ENCODE measurements around the gene VTN. TPM values are rescaled to one million over a fixed set of nuclear protein-coding genes. Genes with fewer than 3 reads are reported as not detected.

The VTN gene
- total RNA-seq, 1 donor from 2014 or later, result 2.7 TPM

DNA sequence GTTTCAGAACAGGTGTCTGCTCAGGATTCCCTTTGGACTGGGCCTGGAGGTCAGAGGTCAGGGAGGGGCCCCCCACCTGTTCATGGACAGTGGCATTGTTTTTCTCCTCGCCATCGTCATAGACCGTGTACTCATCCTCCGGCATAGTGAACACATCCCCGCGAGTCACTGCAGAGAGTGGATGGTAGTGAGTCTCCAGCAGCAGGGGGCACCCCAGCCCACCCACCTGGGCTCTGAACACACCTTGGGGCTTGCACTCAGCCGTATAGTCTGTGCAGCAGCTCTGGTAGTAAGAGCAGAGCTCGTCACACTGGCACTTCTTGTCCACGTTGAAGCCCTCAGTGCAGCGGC lies 448 bp downstream of the VTN start:
- H3K36me3 Mint-ChIP-seq (ENCODE audit: low read depth, unreplicated experiment), result peaks cover 7% of the 10 kb centered on the region
- TF ChIP-seq, protein P1, sequence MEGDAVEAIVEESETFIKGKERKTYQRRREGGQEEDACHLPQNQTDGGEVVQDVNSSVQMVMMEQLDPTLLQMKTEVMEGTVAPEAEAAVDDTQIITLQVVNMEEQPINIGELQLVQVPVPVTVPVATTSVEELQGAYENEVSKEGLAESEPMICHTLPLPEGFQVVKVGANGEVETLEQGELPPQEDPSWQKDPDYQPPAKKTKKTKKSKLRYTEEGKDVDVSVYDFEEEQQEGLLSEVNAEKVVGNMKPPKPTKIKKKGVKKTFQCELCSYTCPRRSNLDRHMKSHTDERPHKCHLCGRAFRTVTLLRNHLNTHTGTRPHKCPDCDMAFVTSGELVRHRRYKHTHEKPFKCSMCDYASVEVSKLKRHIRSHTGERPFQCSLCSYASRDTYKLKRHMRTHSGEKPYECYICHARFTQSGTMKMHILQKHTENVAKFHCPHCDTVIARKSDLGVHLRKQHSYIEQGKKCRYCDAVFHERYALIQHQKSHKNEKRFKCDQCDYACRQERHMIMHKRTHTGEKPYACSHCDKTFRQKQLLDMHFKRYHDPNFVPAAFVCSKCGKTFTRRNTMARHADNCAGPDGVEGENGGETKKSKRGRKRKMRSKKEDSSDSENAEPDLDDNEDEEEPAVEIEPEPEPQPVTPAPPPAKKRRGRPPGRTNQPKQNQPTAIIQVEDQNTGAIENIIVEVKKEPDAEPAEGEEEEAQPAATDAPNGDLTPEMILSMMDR (IDR thresholded peaks at IDR 0.05; ENCODE audit: insufficient read depth, low read depth, low read length), result no peak
- no peak for TF ChIP-seq EZH2 (IDR thresholded peaks at IDR 0.05; ENCODE audit: insufficient read depth, low read length)
- no peak overlapping the region for H3K9ac ChIP-seq (ENCODE audit: low read length)
- no peaks in the 10 kb centered on the region for H3K9me3 Mint-ChIP-seq (ENCODE audit: unreplicated experiment)
- no peak for DNase-seq (ENCODE audit: low read depth)
- peaks cover 15% of the 10 kb centered on the region for H3K4me1 Mint-ChIP-seq (ENCODE audit: low read depth, unreplicated experiment)
- FAIRE-seq, result no peak
- peaks cover 21% of the 10 kb centered on the region for H3K4me1 ChIP-seq (ENCODE audit: insufficient read depth, low read length)
- peaks cover 9% of the 10 kb centered on the region for H3K27me3 Mint-ChIP-seq (ENCODE audit: low read depth, unreplicated experiment)
- no peak overlapping the region for H3K4me3 Mint-ChIP-seq (ENCODE audit: unreplicated experiment)
- no peak overlapping the region for H3K27ac ChIP-seq (ENCODE audit: low read depth, low read length)
- H2AFZ ChIP-seq (ENCODE audit: low read depth, low read length), result no peak overlapping the region
- H3K9me3 ChIP-seq (ENCODE audit: insufficient read depth, low read depth, low read length), result no peaks in the 10 kb centered on the region
- H3K4me2 ChIP-seq (ENCODE audit: low read length), result no peak overlapping the region
- no peak overlapping the region for H3K4me3 ChIP-seq (ENCODE audit: insufficient read depth, low read depth, low read length)
- no peaks in the 10 kb centered on the region for H3K36me3 ChIP-seq (ENCODE audit: insufficient read depth, low read length)
- H3K27me3 ChIP-seq (ENCODE audit: insufficient read depth, low read length), result no peaks in the 10 kb centered on the region
- peaks cover 24% of the 10 kb centered on the region for H4K20me1 ChIP-seq (ENCODE audit: insufficient read depth, low read length)
- peaks cover 8% of the 10 kb centered on the region for H3K79me2 ChIP-seq (ENCODE audit: insufficient read depth, low read length)
- H3K27ac Mint-ChIP-seq (ENCODE audit: unreplicated experiment), result peak overlapping the region; percentile 41

DNA sequence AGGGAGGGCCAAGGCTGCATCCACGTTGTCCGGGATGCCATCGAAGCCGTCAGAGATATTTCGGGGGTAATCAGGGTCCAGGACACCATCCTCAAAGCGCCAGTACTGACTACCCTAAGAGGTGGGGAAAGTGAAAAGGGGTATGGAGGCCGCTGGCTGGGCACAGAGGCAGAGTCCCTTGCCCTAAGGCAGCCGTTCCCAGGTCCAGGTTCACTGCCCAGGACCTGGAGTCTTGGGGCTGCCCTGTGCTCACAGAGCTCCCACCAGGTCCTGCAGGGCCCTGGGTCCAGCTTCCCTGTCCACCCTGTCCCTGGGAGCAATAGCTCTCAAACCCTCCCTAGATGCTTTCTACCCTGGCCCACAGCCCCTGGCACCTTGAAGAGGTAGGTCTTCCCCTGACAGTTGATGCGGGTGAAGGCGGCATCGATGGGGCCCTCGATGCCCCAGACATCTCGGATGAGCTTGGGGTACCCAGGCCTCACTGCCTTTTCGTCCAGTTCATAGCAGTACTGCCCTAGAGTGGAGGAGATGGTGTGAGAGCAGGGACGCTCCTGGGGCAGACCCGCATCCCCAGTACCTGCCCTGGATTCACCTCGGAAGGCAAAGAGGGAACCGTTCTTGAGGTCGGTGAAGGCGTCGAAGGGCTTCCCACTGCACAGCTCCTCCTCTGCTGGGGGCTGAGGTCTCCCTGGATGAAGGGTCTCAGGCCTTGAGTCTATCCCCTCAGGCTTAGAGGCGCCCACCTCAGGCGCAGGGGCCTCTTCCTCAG lies 1.0 kb downstream of the VTN start:
- Histone ChIP-seq H3K27me3 (ENCODE audit: insufficient read depth, low read length) (no peaks in the 10 kb centered on the region), H4K20me1 (ENCODE audit: insufficient read depth, low read length) (peaks cover 19% of the 10 kb centered on the region), H3K9me3 (ENCODE audit: insufficient read depth, low read depth, low read length) (no peaks in the 10 kb centered on the region), H3K4me2 (ENCODE audit: low read length) (no peak overlapping the region), H2AFZ (ENCODE audit: low read depth, low read length) (no peak overlapping the region), H3K4me1 (ENCODE audit: insufficient read depth, low read length) (peaks cover 21% of the 10 kb centered on the region), H3K4me3 (ENCODE audit: insufficient read depth, low read depth, low read length) (no peak overlapping the region), H3K79me2 (ENCODE audit: insufficient read depth, low read length) (peaks cover 6% of the 10 kb centered on the region), H3K36me3 (ENCODE audit: insufficient read depth, low read length) (no peaks in the 10 kb centered on the region), H3K9ac (ENCODE audit: low read length) (no peak overlapping the region), H3K27ac (ENCODE audit: low read depth, low read length) (no peak overlapping the region)
- DNase-seq (ENCODE audit: low read depth), result no peak
- H3K4me3 Mint-ChIP-seq (ENCODE audit: unreplicated experiment), result no peak overlapping the region
- H3K27me3 Mint-ChIP-seq (ENCODE audit: low read depth, unreplicated experiment), result peaks cover 9% of the 10 kb centered on the region
- FAIRE-seq, result no peak
- H3K27ac Mint-ChIP-seq (ENCODE audit: unreplicated experiment), result peak overlapping the region; percentile 14
- peaks cover 7% of the 10 kb centered on the region for H3K36me3 Mint-ChIP-seq (ENCODE audit: low read depth, unreplicated experiment)
- TF ChIP-seq, protein P1 (IDR thresholded peaks at IDR 0.05; ENCODE audit: insufficient read depth, low read depth, low read length), result no peak
- H3K9me3 Mint-ChIP-seq (ENCODE audit: unreplicated experiment), result no peaks in the 10 kb centered on the region
- peaks cover 15% of the 10 kb centered on the region for H3K4me1 Mint-ChIP-seq (ENCODE audit: low read depth, unreplicated experiment)

DNA sequence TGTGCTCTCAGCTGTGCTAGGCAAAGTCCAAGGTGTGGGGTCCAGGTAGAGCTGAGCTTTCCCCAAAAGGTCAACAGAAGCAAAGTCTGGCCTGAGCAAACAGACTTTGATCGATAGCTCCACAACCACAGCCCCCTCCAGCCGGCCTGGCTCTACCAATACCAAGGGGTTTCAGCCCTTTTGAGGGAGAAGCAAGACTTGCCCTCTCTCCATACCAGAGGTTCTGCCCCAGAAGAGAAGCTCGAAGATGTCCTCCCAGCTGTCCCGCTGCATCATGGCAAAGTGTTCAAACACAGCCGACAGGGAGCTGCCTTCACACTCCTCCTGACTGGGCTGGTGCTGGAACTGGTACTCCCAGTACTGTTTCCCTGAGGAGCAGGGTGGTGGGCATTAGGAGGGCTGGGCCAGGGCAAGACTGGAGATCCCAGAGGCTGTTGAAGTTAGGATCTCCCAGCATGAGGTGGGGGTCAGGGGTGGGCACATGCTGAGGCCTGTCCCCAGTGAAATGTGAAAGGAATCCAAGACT lies 1.7 kb downstream of the VTN start:
- Histone ChIP-seq H3K4me1 (ENCODE audit: insufficient read depth, low read length) (peaks cover 21% of the 10 kb centered on the region), H3K9me3 (ENCODE audit: insufficient read depth, low read depth, low read length) (no peaks in the 10 kb centered on the region), H4K20me1 (ENCODE audit: insufficient read depth, low read length) (peaks cover 12% of the 10 kb centered on the region), H3K9ac (ENCODE audit: low read length) (no peak overlapping the region), H3K27ac (ENCODE audit: low read depth, low read length) (no peak overlapping the region), H3K4me3 (ENCODE audit: insufficient read depth, low read depth, low read length) (no peak overlapping the region), H3K4me2 (ENCODE audit: low read length) (no peak overlapping the region), H3K79me2 (ENCODE audit: insufficient read depth, low read length) (peaks cover 6% of the 10 kb centered on the region), H2AFZ (ENCODE audit: low read depth, low read length) (no peak overlapping the region), H3K27me3 (ENCODE audit: insufficient read depth, low read length) (no peaks in the 10 kb centered on the region), H3K36me3 (ENCODE audit: insufficient read depth, low read length) (no peaks in the 10 kb centered on the region)
- TF ChIP-seq, protein P1 (IDR thresholded peaks at IDR 0.05; ENCODE audit: insufficient read depth, low read depth, low read length), result no peak
- no peak for TF ChIP-seq EZH2 (IDR thresholded peaks at IDR 0.05; ENCODE audit: insufficient read depth, low read length)
- H3K27me3 Mint-ChIP-seq (ENCODE audit: low read depth, unreplicated experiment), result peaks cover 3% of the 10 kb centered on the region
- H3K4me3 Mint-ChIP-seq (ENCODE audit: unreplicated experiment), result no peak overlapping the region
- no peaks in the 10 kb centered on the region for H3K9me3 Mint-ChIP-seq (ENCODE audit: unreplicated experiment)
- DNase-seq (ENCODE audit: low read depth), result no peak
- peaks cover 12% of the 10 kb centered on the region for H3K4me1 Mint-ChIP-seq (ENCODE audit: low read depth, unreplicated experiment)
- H3K27ac Mint-ChIP-seq (ENCODE audit: unreplicated experiment), result no peak overlapping the region
- peaks cover 3% of the 10 kb centered on the region for H3K36me3 Mint-ChIP-seq (ENCODE audit: low read depth, unreplicated experiment)
- FAIRE-seq, result no peak
